Vagina (tissue), 2 donors: ENCODE measurements around the gene C6orf52. TPM values are rescaled to one million over a fixed set of nuclear protein-coding genes. Genes with fewer than 3 reads are reported as not detected.
"Not testable (repeated sequence)": the region's sequence is repeated elsewhere in the genome, so short reads cannot be mapped to it uniquely, and the experiment has no call there.

Experiments used
- DNase-seq, 2 donors: peaks; one replicate each; pipeline ENCODE4 v3.0.0-alpha.2; 2017; ENCODE audit errors: extremely low spot score in 2 of 2
- H3K27ac ChIP-seq: fragments of 200-600 bp; sonication (generic); one replicate; pipeline ENCODE4 v1.5.1; 2019
- H3K27me3 ChIP-seq: fragments of 200-600 bp; sonication (generic); one replicate; pipeline ENCODE4 v1.5.1; 2019
- H3K36me3 ChIP-seq, 2 donors: fragments of 200-600 bp; sonication (generic); one replicate each; pipeline ENCODE4 v1.5.1; 2017 to 2019
- H3K4me1 ChIP-seq: fragments of 200-600 bp; sonication (generic); one replicate; pipeline ENCODE4 v1.5.1; 2019
- H3K4me3 ChIP-seq, 2 donors: fragments of 200-600 bp; sonication (generic); 1 replicate in 1 of 2; 2 replicates in 1 of 2; pipeline ENCODE4 v1.5.1; 2016 to 2019
- H3K9me3 ChIP-seq: fragments of 200-600 bp; sonication (generic); one replicate; pipeline ENCODE4 v1.5.1; 2019
- POLR2A ChIP-seq, 2 donors: fragments of 450-650 bp; IDR thresholded peaks; one replicate each; pipeline ENCODE4 v1.6.1; 2017; ENCODE audit warnings: antibody characterized with exemption in 2 of 2, mild to moderate bottlenecking in 2 of 2, moderate library complexity in 2 of 2
- POLR2AphosphoS5 ChIP-seq, 2 donors: sonication (generic); formaldehyde crosslinking; IDR thresholded peaks; one replicate each; pipeline ENCODE4 v1.9.0; 2017; ENCODE audit warnings: antibody characterized with exemption in 2 of 2, mild to moderate bottlenecking in 2 of 2, low read depth in 1 of 2; ENCODE audit not compliant: insufficient read depth in 1 of 2
- intact Hi-C: fragments of 100-400 bp; cut with DNase I; formaldehyde crosslinking; loops from one replicate; pipeline ENCODE4 v1.15.1; 2023
- total RNA-seq: library from RNA; depleted of rRNA; stranded (reverse); fragments of >200 nt; gene quantifications from one replicate; pipeline ENCODE4 v1.2.3, GENCODE V29; 2016
- TF ChIP-seq, protein P1 (sequence below), 3 experiments: fragments of 450-650 bp in 2 of 3; fragments of 200-600 bp in 1 of 3; sonication (generic) in 1 of 3; IDR thresholded peaks; one replicate each; pipeline ENCODE4 v1.5.1; 2017 to 2019; ENCODE audit warnings: antibody characterized with exemption in 3 of 3, mild to moderate bottlenecking in 2 of 3, moderate library complexity in 2 of 3

Gene C6orf52
- total RNA-seq, 1 donor from 2014 or later: not detected

DNA sequence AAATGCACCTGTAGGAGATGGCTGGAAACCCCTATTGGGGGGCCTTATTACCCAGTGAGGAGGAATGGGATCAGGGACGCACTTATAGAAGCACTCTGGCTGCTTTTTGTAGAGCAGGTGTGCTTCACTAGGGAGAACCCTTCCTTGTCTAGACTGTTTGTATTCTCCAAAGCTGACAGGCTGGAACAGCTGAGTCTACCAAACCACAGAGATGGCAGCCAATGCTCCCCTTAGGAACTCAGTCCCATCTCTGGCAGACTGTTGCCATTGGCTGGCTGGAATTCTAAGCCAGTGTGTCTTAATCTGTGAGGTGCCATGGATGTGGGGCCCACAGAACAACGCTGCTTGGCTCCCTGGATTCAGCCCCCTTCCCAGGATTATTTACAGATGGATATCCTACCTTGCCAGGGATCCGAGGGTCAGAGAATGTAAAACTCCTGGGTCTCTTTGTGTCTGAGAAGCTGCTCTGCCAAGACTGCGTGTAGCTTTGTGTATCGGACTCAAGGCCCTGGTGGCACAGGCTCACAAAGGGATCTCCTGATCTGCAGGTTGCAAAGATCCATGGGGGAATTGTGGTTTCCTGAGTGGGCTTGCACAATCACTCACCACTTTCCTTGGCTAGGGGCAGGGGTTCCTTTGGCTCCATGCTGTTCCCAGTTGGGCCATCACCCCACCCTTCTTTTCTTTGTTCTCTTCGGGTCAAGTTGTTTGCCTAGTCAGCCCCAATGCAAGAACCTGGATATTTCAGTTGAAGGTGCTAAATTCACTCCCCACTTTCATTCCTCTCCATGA is 26.1 kb downstream of the C6orf52 start:
- no peak for DNase-seq
- no peak overlapping the region for H3K27ac ChIP-seq
- H3K4me3 ChIP-seq: no peak overlapping the region
- intact Hi-C loops: no loop called here
- H3K27me3 ChIP-seq: no peaks in the 10 kb centered on the region
- H3K36me3 ChIP-seq: no peaks in the 10 kb centered on the region
- H3K9me3 ChIP-seq: no peaks in the 10 kb centered on the region
- TF ChIP-seq, protein P1, sequence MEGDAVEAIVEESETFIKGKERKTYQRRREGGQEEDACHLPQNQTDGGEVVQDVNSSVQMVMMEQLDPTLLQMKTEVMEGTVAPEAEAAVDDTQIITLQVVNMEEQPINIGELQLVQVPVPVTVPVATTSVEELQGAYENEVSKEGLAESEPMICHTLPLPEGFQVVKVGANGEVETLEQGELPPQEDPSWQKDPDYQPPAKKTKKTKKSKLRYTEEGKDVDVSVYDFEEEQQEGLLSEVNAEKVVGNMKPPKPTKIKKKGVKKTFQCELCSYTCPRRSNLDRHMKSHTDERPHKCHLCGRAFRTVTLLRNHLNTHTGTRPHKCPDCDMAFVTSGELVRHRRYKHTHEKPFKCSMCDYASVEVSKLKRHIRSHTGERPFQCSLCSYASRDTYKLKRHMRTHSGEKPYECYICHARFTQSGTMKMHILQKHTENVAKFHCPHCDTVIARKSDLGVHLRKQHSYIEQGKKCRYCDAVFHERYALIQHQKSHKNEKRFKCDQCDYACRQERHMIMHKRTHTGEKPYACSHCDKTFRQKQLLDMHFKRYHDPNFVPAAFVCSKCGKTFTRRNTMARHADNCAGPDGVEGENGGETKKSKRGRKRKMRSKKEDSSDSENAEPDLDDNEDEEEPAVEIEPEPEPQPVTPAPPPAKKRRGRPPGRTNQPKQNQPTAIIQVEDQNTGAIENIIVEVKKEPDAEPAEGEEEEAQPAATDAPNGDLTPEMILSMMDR (IDR thresholded peaks at IDR 0.05): no peak
- TF ChIP-seq POLR2AphosphoS5 (IDR thresholded peaks at IDR 0.05; ENCODE audit: insufficient read depth in 1 of 2, low read depth in 1 of 2) (no peak), POLR2A (IDR thresholded peaks at IDR 0.05) (no peak)
- H3K4me1 ChIP-seq: no peaks in the 10 kb centered on the region

- H3K4me1 ChIP-seq, intact Hi-C loops, H3K9me3 ChIP-seq, H3K27me3 ChIP-seq, H3K36me3 ChIP-seq, DNase-seq, H3K27ac ChIP-seq, H3K4me3 ChIP-seq: not testable (repeated sequence)
These were observed 28.8 kb downstream of the C6orf52 start for GRCh38 chr6:10665595-10665994.

DNA sequence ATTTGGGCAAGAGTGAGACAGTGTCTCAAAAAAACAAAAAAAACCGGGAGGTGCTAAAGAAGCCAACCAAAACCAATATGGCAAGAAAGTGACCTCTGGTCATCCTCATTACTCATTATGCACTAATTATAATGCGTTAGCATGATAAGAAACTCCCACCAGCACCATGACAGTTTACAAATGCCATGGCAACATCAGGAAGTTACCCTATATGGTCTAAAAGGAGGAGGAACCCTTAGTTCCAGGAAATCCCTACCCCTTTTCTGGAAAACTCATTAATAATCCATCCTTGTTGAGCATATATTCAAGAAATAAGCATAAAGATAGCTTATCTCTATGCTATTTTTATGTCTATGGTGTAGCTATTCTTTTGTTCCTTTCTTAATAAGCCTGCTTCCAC is 31.7 kb downstream of the C6orf52 start:
- no peaks in the 10 kb centered on the region for H3K9me3 ChIP-seq
- H3K27ac ChIP-seq: no peak overlapping the region
- H3K4me3 ChIP-seq: no peak overlapping the region
- TF ChIP-seq POLR2A (IDR thresholded peaks at IDR 0.05) (no peak), POLR2AphosphoS5 (IDR thresholded peaks at IDR 0.05; ENCODE audit: insufficient read depth in 1 of 2, low read depth in 1 of 2) (no peak)
- TF ChIP-seq, protein P1 (IDR thresholded peaks at IDR 0.05): no peak
- intact Hi-C loops: no loop called here
- no peak for DNase-seq
- no peaks in the 10 kb centered on the region for H3K36me3 ChIP-seq
- H3K27me3 ChIP-seq: no peaks in the 10 kb centered on the region
- no peaks in the 10 kb centered on the region for H3K4me1 ChIP-seq

DNA sequence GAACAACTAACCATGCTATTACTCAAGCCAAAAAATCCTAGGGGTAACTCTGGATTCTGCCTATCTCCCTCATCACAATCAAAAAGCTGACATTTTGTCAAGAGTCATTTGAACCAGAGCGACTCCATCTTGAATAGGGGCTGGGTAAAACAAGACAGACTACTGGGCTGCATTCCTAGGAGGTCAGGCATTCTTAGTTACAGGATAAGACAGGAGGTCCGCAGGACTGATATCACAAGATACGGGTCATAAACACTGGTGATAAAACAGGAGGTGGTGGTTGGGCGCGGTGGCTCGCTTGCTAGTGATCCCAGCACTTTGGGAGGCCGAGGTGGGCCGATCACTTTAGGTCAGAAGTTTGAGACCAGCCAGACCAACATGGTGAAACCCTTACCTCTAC is 32.2 kb downstream of the C6orf52 start:
- Histone ChIP-seq H3K4me1 (no peaks in the 10 kb centered on the region), H3K4me3 (no peak overlapping the region), H3K36me3 (no peaks in the 10 kb centered on the region), H3K9me3 (no peaks in the 10 kb centered on the region), H3K27ac (no peak overlapping the region), H3K27me3 (no peaks in the 10 kb centered on the region)
- TF ChIP-seq, protein P1 (IDR thresholded peaks at IDR 0.05): no peak
- TF ChIP-seq POLR2A (IDR thresholded peaks at IDR 0.05) (no peak), POLR2AphosphoS5 (IDR thresholded peaks at IDR 0.05; ENCODE audit: insufficient read depth in 1 of 2, low read depth in 1 of 2) (no peak)
- intact Hi-C loops: no loop called here
- no peak for DNase-seq

DNA sequence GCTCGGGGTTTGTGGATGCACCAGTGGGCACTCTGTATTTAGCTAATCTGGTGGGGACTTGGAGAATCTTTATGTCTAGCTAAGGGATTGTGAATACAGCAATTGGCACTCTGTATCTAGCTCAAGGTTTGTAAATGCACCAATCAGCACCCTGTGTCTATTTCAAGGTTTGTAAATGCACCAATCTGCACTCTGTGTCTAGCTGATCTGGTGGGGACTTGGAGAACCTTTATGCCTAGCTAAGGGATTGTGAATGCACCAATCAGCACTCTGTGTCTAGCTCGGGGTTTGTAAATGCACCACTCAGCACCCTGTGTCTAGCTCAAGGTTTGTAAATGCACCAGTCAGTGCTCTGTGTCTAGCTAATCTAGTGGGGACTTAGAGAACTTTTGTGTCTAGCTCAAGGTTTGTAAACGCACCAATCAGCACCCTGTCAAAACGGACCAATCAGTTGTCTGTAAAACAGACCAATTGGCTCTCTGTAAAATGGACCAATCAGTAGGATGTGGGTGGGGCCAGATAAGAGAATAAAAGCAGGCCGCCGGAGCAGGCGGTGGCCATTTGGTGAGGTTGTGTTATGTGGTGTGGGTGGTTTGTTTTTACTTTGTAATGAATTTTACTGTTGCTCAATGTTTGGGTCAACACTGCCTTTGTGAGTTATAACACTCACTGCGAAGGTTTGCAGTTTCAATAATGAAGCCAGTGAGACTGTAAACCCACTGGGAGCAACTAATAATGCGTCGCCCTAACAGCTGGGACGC is 33.8 kb downstream of the C6orf52 start:
- H3K9me3 ChIP-seq, intact Hi-C loops, H3K27me3 ChIP-seq, H3K27ac ChIP-seq, H3K4me1 ChIP-seq, H3K4me3 ChIP-seq, H3K36me3 ChIP-seq, DNase-seq: not testable (repeated sequence)
